Measurements from ENCODE around the gene SH3BGR. TPM values are rescaled to one million over a fixed set of nuclear protein-coding genes. Genes with fewer than 3 reads are reported as not detected.

Gene SH3BGR
- total RNA-seq, 2 donors from 2014 or later, result 0.83 TPM; not detected in 1

- peak within 1 kb of the TSS; percentile 92 for H3K4me3 Mint-ChIP-seq
- peaks cover 15% of the 10 kb centered on the region in 2 donors for H3K4me1 Mint-ChIP-seq (ENCODE audit: low read depth in 2 of 2)
- peak within 1 kb of the TSS; percentile 79 to 84 for H3K27ac Mint-ChIP-seq
- peaks cover 5% of the 10 kb centered on the region for H3K36me3 Mint-ChIP-seq
- DNase-seq (ENCODE audit: low spot score) (peak; percentile 96), ATAC-seq (peak; percentile 95 to 97)
- no peaks in the 10 kb centered on the region for H3K9me3 Mint-ChIP-seq
- H3K27me3 Mint-ChIP-seq, result peaks cover 25 to 43% of the 10 kb centered on the region in 2 donors
These were observed 6.2 kb upstream of the SH3BGR start, which contains the start of gene LCA5L for GRCh38 chr21:39445321-39446269. LCA5L (minus strand) TSS chr21:39445778; CDS start chr21:39428493, 17,285 bp downstream.

GRCh38 chr21:39447264-39447663, 4.5 kb upstream of the SH3BGR start:
- Mint-ChIP-seq H3K4me1 (ENCODE audit: low read depth in 2 of 2) (peaks cover 12 to 15% of the 10 kb centered on the region in 2 donors), H3K27me3 (peaks cover 20 to 43% of the 10 kb centered on the region in 2 donors), H3K36me3 (peaks cover 5% of the 10 kb centered on the region), H3K4me3 (no peak overlapping the region), H3K27ac (no peak overlapping the region), H3K9me3 (no peaks in the 10 kb centered on the region)
- no peak for DNase-seq (ENCODE audit: low spot score)
- ATAC-seq, result no peak

GRCh38 chr21:39452207-39452969, 618 bp downstream of the SH3BGR start:
- Mint-ChIP-seq H3K36me3 (no peaks in the 10 kb centered on the region), H3K4me1 (ENCODE audit: low read depth in 2 of 2) (no peaks in the 10 kb centered on the region), H3K4me3 (no peak overlapping the region), H3K9me3 (no peaks in the 10 kb centered on the region), H3K27ac (no peak overlapping the region), H3K27me3 (peaks cover 19 to 33% of the 10 kb centered on the region in 2 donors)
- DNase-seq (ENCODE audit: low spot score), result no peak
- no peak for ATAC-seq

DNA sequence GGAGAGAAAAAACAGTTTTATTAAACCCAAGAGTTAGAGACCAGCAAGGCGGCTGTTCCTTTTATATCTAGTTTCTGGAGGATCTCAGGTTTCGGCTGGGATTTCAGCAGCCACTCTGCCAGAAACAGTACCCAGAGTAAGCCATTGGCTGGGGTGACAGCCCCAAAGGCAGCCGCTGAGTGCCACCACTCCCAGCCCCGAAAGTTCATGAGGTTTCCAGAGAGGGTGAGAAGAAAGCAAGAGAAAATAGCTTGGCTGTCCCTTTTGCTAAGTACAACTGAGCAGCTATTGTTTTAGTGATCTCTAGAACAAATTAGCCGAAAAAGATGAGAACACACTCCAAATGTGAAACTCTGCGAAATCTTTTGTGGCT, 1.2 kb downstream of the SH3BGR start:
- Mint-ChIP-seq H3K4me3 (no peak overlapping the region), H3K36me3 (no peaks in the 10 kb centered on the region)

DNA sequence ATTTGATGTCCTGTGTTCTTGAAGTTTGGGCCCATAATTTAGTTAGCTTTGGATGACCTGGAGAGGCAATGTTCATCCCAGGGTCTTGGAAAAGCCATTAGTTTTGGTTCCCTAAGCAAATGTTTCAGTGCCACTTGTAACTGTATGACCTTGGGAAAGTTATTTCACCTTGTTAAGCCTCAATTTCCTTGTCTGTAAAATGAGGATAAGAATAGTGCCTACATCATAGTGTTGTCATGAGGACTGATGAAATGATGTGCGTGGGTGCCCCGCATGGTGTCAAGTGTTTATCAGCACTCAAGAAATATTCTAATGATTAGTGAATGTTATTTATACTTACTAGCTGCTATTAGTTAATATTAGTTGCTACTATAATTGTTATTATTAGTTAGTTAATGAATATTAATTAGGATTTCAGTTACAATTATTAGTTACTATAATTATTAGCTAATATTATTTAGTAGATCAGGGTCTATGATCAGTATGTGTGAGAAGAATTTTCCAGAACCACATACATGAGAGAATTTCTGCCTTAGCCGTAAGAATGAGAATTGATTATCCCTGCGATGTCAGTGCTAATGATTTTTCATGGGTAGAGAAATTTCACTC, 1.9 kb downstream of the SH3BGR start:
- Mint-ChIP-seq H3K36me3 (no peaks in the 10 kb centered on the region), H3K4me1 (ENCODE audit: low read depth in 2 of 2) (no peaks in the 10 kb centered on the region), H3K9me3 (no peaks in the 10 kb centered on the region), H3K4me3 (no peak overlapping the region), H3K27ac (no peak overlapping the region), H3K27me3 (peaks cover 16 to 25% of the 10 kb centered on the region in 2 donors)
- ATAC-seq (no peak), DNase-seq (ENCODE audit: low spot score) (no peak)

More for the DNA sequence above, 1.2 kb downstream of the SH3BGR start:
- Mint-ChIP-seq H3K9me3 (no peaks in the 10 kb centered on the region), H3K27ac (no peak overlapping the region), H3K4me1 (ENCODE audit: low read depth in 2 of 2) (no peaks in the 10 kb centered on the region), H3K27me3 (peaks cover 18 to 32% of the 10 kb centered on the region in 2 donors)
- DNase-seq (ENCODE audit: low spot score) (no peak), ATAC-seq (no peak)

DNA sequence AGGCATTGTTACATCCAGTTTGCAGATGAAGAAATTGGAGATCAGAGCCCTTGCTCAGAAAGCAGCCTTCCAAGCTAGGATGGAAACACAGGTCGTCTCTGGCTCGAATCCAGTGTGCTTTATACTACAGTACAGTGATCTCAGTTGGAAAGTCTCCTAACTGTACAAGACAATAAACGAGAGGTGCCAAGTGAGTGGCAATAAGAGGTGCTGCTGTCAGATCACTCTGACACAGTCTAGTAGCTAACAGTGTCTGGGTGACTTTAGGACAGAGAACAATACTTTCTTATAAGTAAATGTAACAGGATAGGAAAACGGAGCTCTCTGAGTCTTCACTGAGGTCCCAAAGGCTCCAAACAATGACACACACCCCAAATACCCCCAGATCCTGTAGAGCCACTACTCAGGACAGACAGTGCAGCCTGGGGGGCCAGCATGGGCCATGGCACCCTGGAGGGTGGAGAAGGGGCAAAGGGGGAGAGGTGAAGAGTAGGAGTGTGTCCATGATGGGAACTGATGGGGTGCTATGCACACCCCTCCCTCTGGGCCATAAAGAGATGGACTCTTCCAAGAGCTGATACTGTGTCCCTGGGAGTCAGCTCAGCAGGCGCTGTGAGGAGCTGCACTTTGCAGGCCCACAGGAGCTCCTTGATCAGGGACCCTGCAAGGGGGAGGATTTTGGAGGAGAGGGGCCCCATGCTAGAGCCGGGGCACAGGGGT, 3.3 kb downstream of the SH3BGR start:
- H3K36me3 Mint-ChIP-seq, result no peaks in the 10 kb centered on the region
- peaks cover 14 to 19% of the 10 kb centered on the region in 2 donors for H3K27me3 Mint-ChIP-seq
- H3K9me3 Mint-ChIP-seq, result no peaks in the 10 kb centered on the region
- no peak overlapping the region for H3K4me3 Mint-ChIP-seq
- no peak for DNase-seq (ENCODE audit: low spot score)
- no peaks in the 10 kb centered on the region for H3K4me1 Mint-ChIP-seq (ENCODE audit: low read depth in 2 of 2)
- ATAC-seq, result peak; percentile 56 to 72
- no peak overlapping the region for H3K27ac Mint-ChIP-seq

DNA sequence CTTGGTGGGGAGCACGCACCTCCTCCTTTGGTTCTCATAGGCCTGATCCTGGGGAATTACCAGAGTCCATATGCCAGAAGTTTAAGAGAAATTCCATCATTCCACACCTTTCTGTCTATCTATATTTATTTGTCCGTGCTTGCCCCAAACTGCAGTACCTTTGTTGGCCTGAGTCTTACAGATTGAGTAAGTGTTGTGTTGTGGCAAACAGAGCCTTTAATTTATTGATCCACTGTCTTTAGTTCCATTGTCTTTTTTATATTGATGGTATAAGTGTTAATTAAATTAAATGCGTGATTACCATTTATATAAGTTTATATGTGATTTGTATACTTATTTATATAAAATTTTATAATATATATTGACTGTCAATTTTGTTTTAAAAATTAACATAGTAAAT, 4.9 kb downstream of the SH3BGR start:
- no peak overlapping the region for H3K27ac Mint-ChIP-seq
- H3K36me3 Mint-ChIP-seq, result no peaks in the 10 kb centered on the region
- ATAC-seq (no peak), DNase-seq (ENCODE audit: low spot score) (no peak)
- peaks cover 12 to 13% of the 10 kb centered on the region in 2 donors for H3K27me3 Mint-ChIP-seq
- H3K4me3 Mint-ChIP-seq, result no peak overlapping the region
- H3K4me1 Mint-ChIP-seq (ENCODE audit: low read depth in 2 of 2), result no peaks in the 10 kb centered on the region
- no peaks in the 10 kb centered on the region for H3K9me3 Mint-ChIP-seq

GRCh38 chr21:39461419-39461818, 9.6 kb downstream of the SH3BGR start:
- peak in 1 of 2 donors; percentile 49 for ATAC-seq
- no peaks in the 10 kb centered on the region for H3K9me3 Mint-ChIP-seq

GRCh38 chr21:39463308-39463707, 11.5 kb downstream of the SH3BGR start:
- ATAC-seq (no peak), DNase-seq (ENCODE audit: low spot score) (no peak)
- Mint-ChIP-seq H3K27ac (no peak overlapping the region), H3K9me3 (no peaks in the 10 kb centered on the region), H3K4me1 (ENCODE audit: low read depth in 2 of 2) (no peaks in the 10 kb centered on the region), H3K4me3 (no peak overlapping the region), H3K27me3 (peaks cover 5 to 7% of the 10 kb centered on the region in 2 donors), H3K36me3 (no peaks in the 10 kb centered on the region)

More at GRCh38 chr21:39461419-39461818, 9.6 kb downstream of the SH3BGR start:
- DNase-seq (ENCODE audit: low spot score), result no peak
- Mint-ChIP-seq H3K36me3 (no peaks in the 10 kb centered on the region), H3K27ac (no peak overlapping the region), H3K4me3 (no peak overlapping the region), H3K4me1 (ENCODE audit: low read depth in 2 of 2) (no peaks in the 10 kb centered on the region), H3K27me3 (peaks cover 3 to 5% of the 10 kb centered on the region in 2 donors)

DNA sequence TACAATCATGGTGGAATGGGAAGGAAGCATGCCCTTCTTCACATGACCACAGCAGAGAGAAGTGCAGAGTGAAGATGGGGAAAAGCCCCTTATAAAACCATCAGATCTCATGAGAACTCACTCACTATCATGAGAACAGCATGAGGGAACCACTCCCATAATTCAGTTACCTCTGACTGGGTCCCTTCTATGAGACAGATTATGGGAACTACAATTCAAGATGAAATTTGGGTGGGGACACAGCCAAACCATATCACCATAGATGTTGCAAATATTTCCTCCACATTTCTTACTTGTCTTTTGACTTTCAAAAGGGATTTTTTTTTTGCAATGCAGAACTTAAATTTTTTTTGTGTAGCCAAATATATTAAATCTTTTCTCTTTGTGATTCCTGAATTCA, 14.8 kb downstream of the SH3BGR start:
- peaks cover 5 to 10% of the 10 kb centered on the region in 2 donors for H3K27me3 Mint-ChIP-seq
- no peaks in the 10 kb centered on the region for H3K9me3 Mint-ChIP-seq
- no peaks in the 10 kb centered on the region for H3K36me3 Mint-ChIP-seq
- no peaks in the 10 kb centered on the region for H3K4me1 Mint-ChIP-seq (ENCODE audit: low read depth in 2 of 2)
- DNase-seq (ENCODE audit: low spot score), result no peak
- no peak for ATAC-seq
- no peak overlapping the region for H3K27ac Mint-ChIP-seq
- H3K4me3 Mint-ChIP-seq, result no peak overlapping the region

DNA sequence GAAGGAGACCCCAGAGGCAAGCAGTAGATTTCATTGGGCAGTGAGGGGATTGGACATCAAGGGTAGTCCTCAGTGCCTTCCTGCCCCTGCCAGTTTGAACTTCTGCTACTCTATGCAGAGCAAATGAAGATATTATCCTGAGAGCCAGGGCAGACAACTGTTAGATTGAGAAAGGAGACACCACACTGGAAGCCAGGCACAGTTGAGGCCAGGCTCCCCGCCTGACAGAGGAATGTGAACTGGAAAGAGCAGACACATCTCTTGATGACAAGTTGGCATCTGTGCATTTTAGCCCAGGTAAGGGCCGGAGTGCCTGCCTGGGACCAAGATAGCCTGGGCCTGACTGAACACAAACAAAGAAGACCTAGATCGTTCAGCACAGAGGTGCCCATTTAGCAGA, 16.0 kb downstream of the SH3BGR start:
- peak in 1 of 2 donors; percentile 50 for ATAC-seq
- no peak for DNase-seq (ENCODE audit: low spot score)
- Mint-ChIP-seq H3K36me3 (no peaks in the 10 kb centered on the region), H3K9me3 (no peaks in the 10 kb centered on the region), H3K27ac (no peak overlapping the region), H3K4me3 (no peak overlapping the region), H3K4me1 (ENCODE audit: low read depth in 2 of 2) (no peaks in the 10 kb centered on the region), H3K27me3 (peaks cover 7 to 17% of the 10 kb centered on the region in 2 donors)

- Mint-ChIP-seq H3K36me3 (no peaks in the 10 kb centered on the region), H3K4me3 (no peak overlapping the region), H3K4me1 (ENCODE audit: low read depth in 2 of 2) (no peaks in the 10 kb centered on the region), H3K9me3 (no peaks in the 10 kb centered on the region), H3K27me3 (peaks cover 7 to 17% of the 10 kb centered on the region in 2 donors), H3K27ac (no peak overlapping the region)
- DNase-seq (ENCODE audit: low spot score) (no peak), ATAC-seq (no peak)
These were observed 16.8 kb downstream of the SH3BGR start for GRCh38 chr21:39468559-39468958.

- H3K4me3 Mint-ChIP-seq, result no peak overlapping the region
- H3K27ac Mint-ChIP-seq, result no peak overlapping the region
- ATAC-seq (no peak), DNase-seq (ENCODE audit: low spot score) (no peak)
- H3K9me3 Mint-ChIP-seq, result no peaks in the 10 kb centered on the region
- H3K27me3 Mint-ChIP-seq, result peaks cover 15 to 29% of the 10 kb centered on the region in 2 donors
- no peaks in the 10 kb centered on the region for H3K36me3 Mint-ChIP-seq
- H3K4me1 Mint-ChIP-seq (ENCODE audit: low read depth in 2 of 2), result no peaks in the 10 kb centered on the region
These were observed 19.8 kb downstream of the SH3BGR start for GRCh38 chr21:39471598-39471997.
